Natural killer cell (primary cell): ENCODE measurements around the gene ATP11A. TPM values are rescaled to one million over a fixed set of nuclear protein-coding genes. Genes with fewer than 3 reads are reported as not detected.
A peak's percentile ranks its signal among the peaks of the same experiment; 100 is the strongest.

Experiments
- ATAC-seq, 3 donors: fragments of 150-1000 bp in 2 of 3; fragments of 200-7000 bp in 1 of 3; cut with Tn5 transposase; 1 replicate in 1 of 3; 2 replicates in 2 of 3; pipeline ENCODE4 v1.10.0; 2021; ENCODE audit warnings: mild to moderate bottlenecking in 2 of 3, moderate library complexity in 2 of 3
- DNase-seq, 2 donors: peaks; one replicate each; pipeline versions ENCODE4 v3.0.0 to v3.0.0-alpha.2; 2013 to 2021; ENCODE audit warnings: mixed read lengths in 1 of 2
- H3K27ac ChIP-seq: one replicate; pipeline ENCODE4 v1.5.1; 2013; ENCODE audit warnings: mild to moderate bottlenecking, low read length
- H3K27me3 ChIP-seq: one replicate; pipeline ENCODE4 v1.6.1; 2013; ENCODE audit warnings: low read length; ENCODE audit not compliant: control insufficient read depth, insufficient read depth
- H3K36me3 ChIP-seq: one replicate; pipeline ENCODE4 v1.6.1; 2013; ENCODE audit warnings: low read length; ENCODE audit not compliant: control insufficient read depth, insufficient read depth
- H3K4me1 ChIP-seq: one replicate; pipeline ENCODE4 v1.6.1; 2013; ENCODE audit warnings: low read length; ENCODE audit not compliant: control insufficient read depth, insufficient read depth
- H3K4me3 ChIP-seq: one replicate; pipeline ENCODE4 v1.5.1; 2013; ENCODE audit warnings: low read length
- H3K9me3 ChIP-seq: one replicate; pipeline ENCODE4 v1.6.1; 2013; ENCODE audit warnings: low read length; ENCODE audit not compliant: control insufficient read depth, insufficient read depth
- H3K27ac Mint-ChIP-seq, 2 donors: one replicate each; pipeline ENCODE4 v1.8.0; 2022; ENCODE audit warnings: mild to moderate bottlenecking in 2 of 2, mixed read lengths in 2 of 2, moderate library complexity in 1 of 2
- H3K27me3 Mint-ChIP-seq, 2 donors: one replicate each; pipeline ENCODE4 v1.8.0; 2022; ENCODE audit warnings: low read depth in 2 of 2, mixed read lengths in 2 of 2
- H3K36me3 Mint-ChIP-seq: one replicate; pipeline ENCODE4 v1.8.0; 2022; ENCODE audit warnings: mixed read lengths
- H3K4me1 Mint-ChIP-seq, 2 donors: one replicate each; pipeline ENCODE4 v1.8.0; 2022; ENCODE audit warnings: mixed read lengths in 2 of 2
- H3K4me3 Mint-ChIP-seq: one replicate; pipeline ENCODE4 v1.8.0; 2022; ENCODE audit warnings: mild to moderate bottlenecking, moderate library complexity, mixed read lengths
- H3K9me3 Mint-ChIP-seq, 2 donors: one replicate each; pipeline ENCODE4 v1.8.0; 2022; ENCODE audit warnings: mixed read lengths in 2 of 2
- WGBS: methylation state at CpG from one replicate; pipeline ENCODE4 v1.1.7; 2013; ENCODE audit warnings: missing lambda C conversion rate; ENCODE audit not compliant: insufficient coverage; 5-methylcytosine and 5-hydroxymethylcytosine counted together
- intact Hi-C: fragments of 100-400 bp; cut with micrococcal nuclease; formaldehyde crosslinking; loops from one replicate; pipeline ENCODE4 v1.14.2; 2022
- total RNA-seq, 4 donors: library from RNA; stranded (reverse); fragments of 120-200 nt in 1 of 4; gene quantifications; one replicate each; pipeline versions ENCODE4 v1.2.3 to v1.2.4, GENCODE V29; 2013 to 2022
- TF ChIP-seq, protein P1 (sequence below): fragments of 200-600 bp; IDR thresholded peaks from one replicate; pipeline ENCODE4 v1.8.0; 2022; ENCODE audit warnings: antibody characterized with exemption

Gene ATP11A
- total RNA-seq, 3 donors from 2014 or later (not counting 1 experiment from before 2014, with no cell fraction given), result 47.1 to 68.6 (median 50.7) TPM

DNA sequence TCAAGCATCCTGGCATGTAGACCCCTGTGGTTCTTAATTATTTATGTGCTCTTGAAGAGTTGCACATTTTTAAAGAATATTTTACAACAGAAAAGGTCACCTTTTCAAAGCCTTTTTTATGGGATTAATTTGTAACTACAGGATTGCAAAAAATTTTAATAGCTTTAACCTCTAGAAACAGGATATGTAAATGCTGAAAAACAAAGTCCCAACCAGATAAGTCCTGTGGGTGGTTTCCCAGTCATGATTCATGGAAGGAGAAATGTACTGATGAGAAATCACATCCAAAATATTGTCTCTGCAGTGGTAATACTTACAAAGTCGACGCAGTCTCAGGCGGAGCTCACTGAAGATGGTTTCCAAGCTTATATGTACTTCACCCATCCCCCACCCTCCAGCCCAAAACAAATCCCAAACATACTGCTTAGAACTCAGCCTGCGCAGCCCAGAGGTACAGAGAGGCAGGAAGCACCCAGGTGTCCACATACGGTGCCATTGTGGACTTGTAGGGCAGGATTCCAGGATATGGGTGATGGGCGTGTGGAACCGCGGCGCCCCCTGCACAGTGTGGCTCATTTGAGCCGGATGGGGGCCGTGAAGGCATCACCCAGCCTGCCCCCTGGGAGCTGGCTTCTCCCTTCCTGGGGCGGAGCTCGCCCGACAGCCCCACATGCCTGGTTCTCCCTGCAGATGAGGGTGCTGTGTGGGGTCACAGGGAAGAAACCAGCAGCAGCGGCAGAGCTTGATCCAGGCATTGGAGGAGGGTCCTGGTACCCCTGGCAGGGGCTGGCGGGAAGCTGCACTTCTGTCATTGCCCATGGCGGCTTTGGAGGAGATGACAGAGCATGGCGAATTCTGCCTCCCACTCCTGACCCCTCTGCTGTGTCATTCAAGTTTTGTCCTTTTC lies 101.2 kb downstream of the ATP11A start:
- DNase-seq (no peak), ATAC-seq (no peak)
- Histone ChIP-seq H3K4me1 (no peaks in the 10 kb centered on the region), H3K27ac (no peak overlapping the region), H3K36me3 (peaks cover 3% of the 10 kb centered on the region), H3K4me3 (no peak overlapping the region), H3K9me3 (no peaks in the 10 kb centered on the region), H3K27me3 (no peaks in the 10 kb centered on the region)
- 93% methylated on average over 18 of the region's 18 CpGs for WGBS
- H3K36me3 Mint-ChIP-seq, result no peaks in the 10 kb centered on the region
- intact Hi-C loops, result no loop called here
- TF ChIP-seq, protein P1, sequence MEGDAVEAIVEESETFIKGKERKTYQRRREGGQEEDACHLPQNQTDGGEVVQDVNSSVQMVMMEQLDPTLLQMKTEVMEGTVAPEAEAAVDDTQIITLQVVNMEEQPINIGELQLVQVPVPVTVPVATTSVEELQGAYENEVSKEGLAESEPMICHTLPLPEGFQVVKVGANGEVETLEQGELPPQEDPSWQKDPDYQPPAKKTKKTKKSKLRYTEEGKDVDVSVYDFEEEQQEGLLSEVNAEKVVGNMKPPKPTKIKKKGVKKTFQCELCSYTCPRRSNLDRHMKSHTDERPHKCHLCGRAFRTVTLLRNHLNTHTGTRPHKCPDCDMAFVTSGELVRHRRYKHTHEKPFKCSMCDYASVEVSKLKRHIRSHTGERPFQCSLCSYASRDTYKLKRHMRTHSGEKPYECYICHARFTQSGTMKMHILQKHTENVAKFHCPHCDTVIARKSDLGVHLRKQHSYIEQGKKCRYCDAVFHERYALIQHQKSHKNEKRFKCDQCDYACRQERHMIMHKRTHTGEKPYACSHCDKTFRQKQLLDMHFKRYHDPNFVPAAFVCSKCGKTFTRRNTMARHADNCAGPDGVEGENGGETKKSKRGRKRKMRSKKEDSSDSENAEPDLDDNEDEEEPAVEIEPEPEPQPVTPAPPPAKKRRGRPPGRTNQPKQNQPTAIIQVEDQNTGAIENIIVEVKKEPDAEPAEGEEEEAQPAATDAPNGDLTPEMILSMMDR, result no peak
- no peaks in the 10 kb centered on the region for H3K27me3 Mint-ChIP-seq
- no peak overlapping the region for H3K27ac Mint-ChIP-seq
- no peak overlapping the region for H3K4me3 Mint-ChIP-seq
- H3K9me3 Mint-ChIP-seq, result no peaks in the 10 kb centered on the region
- peaks cover 11 to 15% of the 10 kb centered on the region in 2 donors for H3K4me1 Mint-ChIP-seq

DNA sequence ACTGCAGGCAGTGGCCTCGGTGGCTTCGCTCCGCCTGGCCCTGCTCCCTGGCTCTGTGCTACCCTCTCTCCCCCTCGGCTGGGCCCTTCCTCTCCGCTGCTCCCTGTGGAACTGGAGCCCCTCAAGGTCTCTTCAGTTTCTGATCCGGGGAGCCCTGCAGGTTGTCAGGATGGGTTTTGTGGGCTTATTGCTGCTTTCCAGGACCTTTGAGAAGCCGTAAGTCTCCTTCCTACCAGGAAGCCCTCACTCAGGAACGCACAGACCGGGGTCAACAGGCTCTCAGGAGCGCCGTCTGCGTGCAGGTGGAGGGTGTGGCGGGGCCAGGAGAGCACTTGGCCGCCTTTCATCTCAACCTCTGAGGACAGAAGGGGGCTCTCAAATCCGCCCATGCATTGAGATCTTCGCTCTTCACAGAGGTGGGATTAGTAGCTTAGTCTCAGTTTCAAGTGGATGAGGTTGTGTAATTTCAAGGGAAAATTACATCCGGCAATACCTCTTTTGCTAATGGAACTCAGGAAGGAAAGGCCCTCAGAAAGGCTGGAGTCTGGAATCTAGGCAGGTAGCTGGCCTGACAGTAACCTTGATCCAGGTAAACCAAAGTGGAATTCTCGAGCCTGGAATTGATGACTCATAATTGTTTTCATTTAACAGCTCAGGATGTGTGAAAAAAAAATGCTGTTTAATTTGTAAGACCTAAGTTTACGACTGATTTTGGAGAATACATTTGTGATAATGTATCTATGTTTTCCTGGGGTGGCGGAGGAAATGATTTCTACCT lies 102.0 kb downstream of the ATP11A start:
- H3K27me3 Mint-ChIP-seq, result no peaks in the 10 kb centered on the region
- peaks cover 16 to 23% of the 10 kb centered on the region in 2 donors for H3K4me1 Mint-ChIP-seq
- 90% methylated on average over 20 of the region's 20 CpGs for WGBS
- no peaks in the 10 kb centered on the region for H3K4me1 ChIP-seq
- TF ChIP-seq, protein P1, result no peak
- no peaks in the 10 kb centered on the region for H3K27me3 ChIP-seq
- ATAC-seq (no peak), DNase-seq (no peak)
- no peaks in the 10 kb centered on the region for H3K9me3 ChIP-seq
- no peak overlapping the region for H3K27ac ChIP-seq
- H3K4me3 ChIP-seq, result no peak overlapping the region
- H3K4me3 Mint-ChIP-seq, result no peak overlapping the region
- H3K36me3 Mint-ChIP-seq, result no peaks in the 10 kb centered on the region
- peak overlapping the region; percentile 64 to 80 for H3K27ac Mint-ChIP-seq
- intact Hi-C loops, result no loop called here
- H3K36me3 ChIP-seq, result peaks cover 2% of the 10 kb centered on the region
- no peaks in the 10 kb centered on the region for H3K9me3 Mint-ChIP-seq

DNA sequence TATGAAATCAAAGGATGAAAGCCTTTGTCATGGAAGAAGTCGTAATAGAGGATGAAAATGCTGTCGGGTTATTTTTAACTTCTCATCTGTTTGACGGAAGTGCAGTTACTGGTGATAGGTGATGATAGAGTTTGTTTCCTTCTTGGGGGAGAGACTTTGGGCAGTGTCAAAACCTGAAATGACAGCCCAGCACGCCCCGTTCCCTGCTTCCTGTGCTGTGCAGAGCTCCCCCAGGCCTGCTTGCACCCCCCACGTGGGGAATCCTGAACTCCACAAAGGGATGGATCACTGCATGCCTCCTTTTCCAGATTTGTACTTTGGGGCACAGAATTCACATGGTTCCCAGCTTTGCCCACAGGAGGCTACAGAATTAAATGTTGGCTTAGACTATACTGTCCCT lies 102.7 kb downstream of the ATP11A start:
- no peak for DNase-seq
- TF ChIP-seq, protein P1, result no peak
- no peaks in the 10 kb centered on the region for H3K36me3 Mint-ChIP-seq
- Histone ChIP-seq H3K9me3 (no peaks in the 10 kb centered on the region), H3K4me1 (no peaks in the 10 kb centered on the region), H3K27me3 (no peaks in the 10 kb centered on the region), H3K27ac (no peak overlapping the region), H3K4me3 (no peak overlapping the region), H3K36me3 (peaks cover 2% of the 10 kb centered on the region)
- WGBS, result 63% methylated on average over 6 of the region's 6 CpGs
- peaks cover 16 to 23% of the 10 kb centered on the region in 2 donors for H3K4me1 Mint-ChIP-seq
- no peaks in the 10 kb centered on the region for H3K27me3 Mint-ChIP-seq
- peak overlapping the region; percentile 64 to 80 for H3K27ac Mint-ChIP-seq
- peak in 2 of 3 donors; percentile 39 to 44 for ATAC-seq
- intact Hi-C loops, result no loop called here
- no peak overlapping the region for H3K4me3 Mint-ChIP-seq
- H3K9me3 Mint-ChIP-seq, result no peaks in the 10 kb centered on the region
